GDM1 (cell line): ENCODE measurements around the gene PHOX2B.

Experiments used
- DNase-seq: peaks from one replicate; lab custom pipeline; 2025; lab: John Stamatoyannopoulos, UW

Gene PHOX2B

GRCh38 chr4:41748571-41749475, at the start of gene PHOX2B:
TSS of gene PHOX2B (minus strand) at chr4:41748725. CDS start at chr4:41748610, 115 bp downstream.
- DNase-seq, result no peak

DNA sequence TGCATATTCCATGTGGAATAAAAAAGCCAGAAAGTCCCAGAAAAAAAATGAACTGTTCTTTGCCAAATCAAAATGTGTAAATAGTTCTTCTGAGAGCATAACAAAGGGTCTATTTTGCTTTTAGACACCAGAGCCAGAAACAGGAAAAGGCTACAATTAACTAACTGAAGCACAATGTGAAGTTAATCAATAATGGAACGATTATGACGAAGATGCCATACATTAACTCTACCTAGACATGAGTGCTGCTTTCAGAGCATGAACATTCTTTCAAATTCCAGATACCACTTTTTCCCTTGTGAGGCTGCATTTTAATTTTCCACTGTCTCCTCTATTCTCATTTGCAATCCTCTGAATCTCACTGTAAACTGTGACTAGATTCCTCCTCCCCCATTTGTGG, 48.7 kb upstream of the PHOX2B start:
- DNase-seq, result no peak

DNA sequence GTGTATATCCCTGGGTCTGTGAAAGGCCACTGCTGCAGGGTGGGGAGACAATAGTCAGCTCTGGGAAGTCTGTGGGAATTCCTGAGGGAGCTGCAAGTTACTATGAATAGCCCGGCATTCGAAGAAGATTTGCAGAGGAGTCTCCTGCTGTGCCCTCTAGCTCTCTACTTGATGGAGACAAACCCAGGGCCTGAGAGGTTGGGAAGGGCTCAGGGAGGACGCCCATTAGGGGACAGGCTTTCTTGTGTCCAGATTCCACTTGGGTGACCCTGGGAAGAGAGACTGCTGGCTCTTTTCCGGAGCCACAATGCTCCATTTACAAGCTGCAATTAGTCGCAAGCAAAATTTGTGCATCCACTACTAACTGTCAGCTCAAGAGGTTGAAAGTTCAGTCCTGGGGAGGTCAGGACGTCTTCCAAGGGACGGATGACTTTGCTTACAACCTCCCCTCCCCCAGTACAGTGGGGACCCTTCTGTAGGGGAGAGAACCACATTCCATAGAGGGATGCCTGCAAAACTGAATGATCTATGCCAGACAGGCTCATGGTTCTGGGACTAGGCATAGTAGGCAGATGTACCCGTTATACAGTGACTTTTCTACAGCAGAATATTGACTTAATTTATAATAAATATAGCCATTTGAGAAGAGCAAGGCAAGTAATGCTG, 48.2 kb upstream of the PHOX2B start:
- no peak for DNase-seq

DNA sequence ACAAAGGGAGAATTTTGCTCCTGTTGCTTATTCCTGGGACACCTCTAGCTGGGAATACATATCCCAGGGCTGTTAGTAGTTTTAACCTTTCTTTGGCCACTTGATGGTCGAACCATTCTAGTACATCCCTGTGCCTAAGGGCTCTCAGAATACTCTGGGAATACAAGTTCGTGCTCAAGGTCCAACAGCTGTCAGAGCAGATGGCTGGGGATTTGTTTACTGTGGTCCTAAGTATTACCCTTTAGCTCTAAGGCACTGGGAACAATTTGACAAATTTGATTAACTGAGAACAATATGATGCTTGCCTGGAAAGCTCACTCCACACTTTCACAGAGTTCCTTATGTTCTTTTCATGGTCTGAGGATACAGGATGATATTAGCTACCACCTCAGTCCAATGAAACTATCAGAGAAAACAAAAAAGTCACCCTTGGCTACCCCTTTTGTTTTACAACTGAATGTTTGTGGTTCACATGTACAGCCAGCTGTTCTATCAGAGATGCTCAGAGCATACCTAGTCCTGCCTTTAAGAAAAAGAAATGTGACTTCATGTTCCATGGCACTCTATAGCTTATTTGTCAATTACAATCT, 47.4 kb upstream of the PHOX2B start:
- DNase-seq, result no peak

DNA sequence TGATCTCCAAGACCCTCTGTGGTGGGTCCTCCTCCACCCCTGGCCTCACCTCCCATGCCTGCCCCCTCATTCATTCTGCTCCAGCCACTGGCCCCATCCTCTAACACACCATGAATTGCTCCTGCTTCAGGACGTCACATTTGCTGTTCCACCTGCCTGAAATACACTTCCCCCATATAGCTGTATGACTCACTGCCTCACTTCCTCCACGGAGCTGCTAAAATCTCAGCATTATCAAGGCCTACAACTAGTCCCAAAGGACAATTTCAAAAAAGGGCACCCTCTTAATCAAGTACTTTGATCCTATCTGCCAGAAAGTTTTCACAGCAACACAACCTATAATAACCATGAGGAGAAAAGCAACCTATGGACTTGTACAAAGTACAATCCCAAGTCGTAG, 43.6 kb upstream of the PHOX2B start:
- DNase-seq, result no peak

DNA sequence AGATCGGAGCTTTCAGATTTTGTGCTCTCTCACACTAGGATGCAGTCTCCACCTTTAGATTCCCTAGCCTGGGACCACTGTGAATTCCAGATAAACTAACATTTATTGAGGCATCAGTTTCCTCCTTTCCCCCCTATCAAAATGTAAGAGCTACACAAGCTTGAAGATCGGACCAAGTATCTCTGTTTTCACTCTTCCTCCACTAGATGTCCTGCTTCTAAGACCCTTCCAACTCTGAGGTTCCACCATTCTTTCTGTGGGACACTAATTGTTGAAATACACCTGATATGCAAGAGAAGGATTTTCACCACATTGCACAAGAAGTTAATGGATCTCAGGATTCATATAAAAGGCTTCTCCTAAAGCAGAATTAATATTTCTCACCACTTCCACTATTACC, 43.0 kb upstream of the PHOX2B start:
- no peak for DNase-seq

DNA sequence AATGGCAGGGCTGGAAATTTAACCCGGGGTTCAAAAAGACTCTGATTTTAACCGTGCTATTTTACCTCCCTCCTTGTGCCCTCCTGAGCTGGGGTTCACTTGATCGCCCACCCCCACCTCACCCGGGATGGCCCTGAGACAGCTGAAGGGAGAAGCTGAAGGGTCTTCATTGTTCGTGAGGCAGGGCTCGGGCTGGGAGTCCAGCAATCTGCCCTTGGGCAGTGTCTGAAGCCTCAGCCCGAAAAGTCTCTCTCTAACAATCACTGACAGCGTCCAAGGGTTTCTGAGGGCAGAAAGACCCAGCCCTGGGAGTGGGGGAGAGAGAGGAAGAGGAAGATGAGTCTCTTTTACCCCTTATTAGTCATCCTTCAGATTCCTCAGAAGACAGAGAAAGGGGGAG, 39.4 kb upstream of the PHOX2B start:
- DNase-seq, result no peak

GRCh38 chr4:41785665-41786064, 37.1 kb upstream of the PHOX2B start:
- no peak for DNase-seq

GRCh38 chr4:41784191-41784979, 35.9 kb upstream of the PHOX2B start:
- DNase-seq, result no peak

DNA sequence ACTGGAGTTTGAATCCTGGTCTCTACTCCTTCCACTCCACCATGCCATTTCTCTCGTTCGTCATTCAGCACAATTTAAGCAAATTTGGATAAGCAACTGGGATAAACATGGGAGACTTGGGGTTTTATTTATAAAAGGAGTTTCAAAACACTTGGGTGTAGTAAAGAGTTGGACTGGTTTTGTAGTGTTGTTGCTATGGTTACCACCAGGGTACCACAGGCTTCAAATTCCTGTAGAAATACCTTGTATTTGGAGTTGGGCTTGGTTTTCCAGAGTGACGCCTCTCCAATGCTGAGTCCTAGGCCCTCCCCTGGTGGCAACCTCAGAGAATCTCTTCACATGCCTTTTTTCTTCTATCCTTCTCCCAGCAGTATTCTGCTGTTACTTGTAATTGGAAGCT, 27.9 kb upstream of the PHOX2B start:
- no peak for DNase-seq

- no peak for DNase-seq
Measured at GRCh38 chr4:41763729-41764128, 15.2 kb upstream of the PHOX2B start.

- no peak for DNase-seq
Measured at GRCh38 chr4:41758884-41759283, 10.4 kb upstream of the PHOX2B start.

DNA sequence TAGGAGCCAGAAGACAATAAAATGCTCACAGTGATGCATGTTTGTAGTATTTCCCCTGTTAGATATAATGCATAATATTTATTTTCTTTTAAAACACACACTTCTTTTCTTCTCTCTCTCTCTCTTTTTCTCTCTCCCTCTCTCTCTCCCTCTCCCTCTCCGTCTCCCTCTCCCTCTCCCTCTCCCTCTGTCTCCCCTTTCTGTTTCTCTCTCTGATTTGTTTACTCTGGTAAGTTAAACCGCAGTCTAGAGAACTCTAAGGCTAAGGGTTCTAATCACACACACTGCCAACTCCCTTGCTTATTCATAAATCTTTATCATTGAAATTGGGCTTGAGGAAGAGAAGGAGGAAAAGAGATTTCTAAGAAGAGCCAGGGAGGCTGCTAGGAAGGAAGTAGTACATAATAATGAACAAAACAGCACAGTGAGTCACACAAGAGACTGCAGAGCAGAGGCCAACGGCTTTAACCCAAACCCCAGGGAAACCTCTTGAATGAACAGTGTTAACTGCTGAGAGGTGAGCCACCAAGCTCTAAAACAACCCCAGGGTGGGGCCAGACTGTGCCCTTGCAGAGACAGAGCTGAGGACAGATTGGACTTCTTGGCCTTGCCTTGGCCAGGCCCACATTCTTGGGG, 9.1 kb upstream of the PHOX2B start:
- DNase-seq, result no peak

- no peak for DNase-seq
Measured at GRCh38 chr4:41753942-41754341, 5.4 kb upstream of the PHOX2B start.

DNA sequence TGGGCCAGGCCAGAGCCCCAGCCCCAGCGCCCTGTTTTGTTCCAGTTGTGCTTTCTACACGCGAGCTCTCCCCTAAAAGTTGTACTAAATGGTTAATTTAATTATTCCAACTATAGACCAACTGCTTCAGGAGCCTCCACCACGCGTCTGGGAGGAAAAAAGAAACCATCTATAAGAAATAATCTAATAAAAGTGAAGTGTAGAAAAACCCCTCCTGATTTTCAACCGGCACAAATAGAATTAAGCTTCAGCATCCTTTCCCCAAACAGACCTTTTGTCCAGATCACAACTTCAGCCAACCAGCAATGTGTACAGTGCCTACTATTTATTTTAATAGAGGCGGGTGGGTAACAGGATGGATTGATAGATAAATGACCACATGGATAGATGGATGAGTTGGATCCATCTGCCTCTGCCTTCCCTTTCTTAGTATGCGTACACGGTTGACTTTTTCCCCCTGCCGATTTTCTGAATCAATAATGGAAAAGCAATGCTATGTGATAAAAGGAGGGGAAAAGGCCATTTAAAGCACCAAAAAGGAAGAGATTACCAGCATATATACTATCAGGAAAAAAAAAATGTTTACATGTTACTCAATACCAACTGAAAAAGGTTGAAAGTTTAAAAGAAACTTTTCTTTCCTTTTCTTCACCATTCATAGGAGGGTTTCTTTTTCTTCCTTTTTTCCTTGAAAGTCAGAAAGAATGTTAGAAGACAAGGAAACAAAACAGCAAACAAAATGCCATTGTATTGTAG, 3.7 kb upstream of the PHOX2B start:
- no peak for DNase-seq

- DNase-seq, result no peak
Measured at GRCh38 chr4:41751449-41752061, 3.0 kb upstream of the PHOX2B start.

DNA sequence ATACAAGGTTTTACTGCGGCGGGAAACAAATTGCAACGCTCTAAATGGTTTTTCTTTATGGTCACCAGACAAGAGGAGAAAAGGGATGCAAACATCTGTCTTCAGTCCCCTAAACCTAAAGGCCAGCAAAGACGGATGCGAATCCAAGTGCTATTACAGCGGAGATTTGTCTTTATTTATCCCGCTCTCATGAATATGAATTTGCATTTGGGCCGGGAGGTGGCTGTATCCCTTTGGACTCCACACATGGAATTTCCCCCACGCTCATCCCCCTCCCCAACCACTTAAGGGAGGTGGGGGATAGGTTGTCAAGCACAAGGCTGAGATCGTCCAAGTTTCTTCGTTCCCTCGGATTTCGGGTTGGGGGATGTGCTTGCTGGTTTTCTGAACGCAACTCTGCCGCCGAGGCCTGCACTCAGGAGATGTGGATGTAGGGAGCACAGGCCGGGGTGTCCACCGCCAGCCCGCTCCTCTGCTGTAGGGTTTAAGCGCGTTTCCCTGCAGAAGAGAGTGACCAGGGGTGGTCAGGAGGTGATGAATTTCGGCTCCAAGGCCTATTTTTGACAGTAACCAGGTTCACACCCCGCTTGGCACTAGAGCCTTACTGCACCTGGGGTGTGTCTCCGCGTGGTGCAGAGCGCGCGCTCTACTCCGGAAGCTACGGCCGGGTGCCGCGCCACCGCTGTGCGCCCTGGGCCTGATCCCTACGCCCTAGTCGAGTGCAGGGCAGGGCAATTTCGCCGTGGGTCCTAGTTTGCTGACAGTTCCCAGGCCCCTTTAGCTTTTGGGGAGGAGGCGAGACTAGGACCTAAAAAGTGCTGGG, 2.3 kb upstream of the PHOX2B start:
- no peak for DNase-seq

- DNase-seq, result no peak
Measured at GRCh38 chr4:41750121-41750625, 1.6 kb upstream of the PHOX2B start.

DNA sequence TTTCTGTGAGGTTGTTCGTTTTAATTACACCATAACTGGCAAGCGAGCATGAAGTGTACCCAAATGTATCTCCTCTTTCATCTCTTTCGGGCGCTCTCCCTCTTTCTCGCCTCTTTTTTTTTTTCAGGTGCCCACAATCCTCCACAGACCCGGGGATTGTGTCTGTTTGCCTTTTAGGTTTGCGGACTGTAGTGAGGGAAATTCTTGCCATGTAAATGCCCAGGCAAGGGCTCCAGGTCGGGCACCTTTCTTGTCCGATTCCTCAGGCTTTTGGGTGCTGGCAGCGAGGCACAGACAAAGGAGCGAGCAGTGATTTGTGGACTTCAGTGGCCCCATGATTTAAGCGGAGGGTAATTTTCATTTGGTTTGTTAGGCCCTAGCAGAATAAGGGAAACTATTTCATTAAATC, 1.1 kb upstream of the PHOX2B start:
- DNase-seq, result no peak
